ENCODE data around the gene LCA5L.

DNA sequence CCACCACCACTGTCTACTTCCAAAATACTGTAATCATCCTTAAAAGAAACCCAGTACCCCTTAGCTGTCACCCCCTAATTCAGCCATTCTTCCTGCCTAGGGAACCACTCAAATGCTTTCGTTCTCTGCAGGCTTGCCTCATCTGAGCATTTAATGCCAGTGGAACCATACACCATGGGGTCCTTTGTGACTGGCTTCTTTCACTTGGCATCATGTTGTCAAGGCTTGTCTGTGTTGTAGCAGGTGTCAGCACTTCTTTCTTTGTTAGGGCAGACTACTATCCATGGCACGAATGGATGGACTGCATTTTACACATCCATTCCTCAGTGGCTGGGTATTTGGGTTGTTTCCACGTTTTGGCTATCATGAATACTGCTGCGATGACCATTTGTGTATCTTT lies 34.7 kb upstream of the LCA5L start:
- no peak for TF ChIP-seq CTCF (optimal IDR thresholded peaks at IDR 0.05 in 1 of 3, IDR thresholded peaks at IDR 0.05 in 1 of 3, conservative IDR thresholded peaks at IDR 0.05 in 1 of 3; ENCODE audit: extremely low read depth in 1 of 3, insufficient read depth in 2 of 3, low read length in 3 of 3)
- TF ChIP-seq EZH2 (IDR thresholded peaks at IDR 0.05; ENCODE audit: low read length): no peak

All from keratinocyte (primary cell).